ENCODE data around the gene SH3RF2.
"Not testable (repeated sequence)": the region's sequence is repeated elsewhere in the genome, so short reads cannot be mapped to it uniquely, and the experiment has no call there.

Gene SH3RF2

DNA sequence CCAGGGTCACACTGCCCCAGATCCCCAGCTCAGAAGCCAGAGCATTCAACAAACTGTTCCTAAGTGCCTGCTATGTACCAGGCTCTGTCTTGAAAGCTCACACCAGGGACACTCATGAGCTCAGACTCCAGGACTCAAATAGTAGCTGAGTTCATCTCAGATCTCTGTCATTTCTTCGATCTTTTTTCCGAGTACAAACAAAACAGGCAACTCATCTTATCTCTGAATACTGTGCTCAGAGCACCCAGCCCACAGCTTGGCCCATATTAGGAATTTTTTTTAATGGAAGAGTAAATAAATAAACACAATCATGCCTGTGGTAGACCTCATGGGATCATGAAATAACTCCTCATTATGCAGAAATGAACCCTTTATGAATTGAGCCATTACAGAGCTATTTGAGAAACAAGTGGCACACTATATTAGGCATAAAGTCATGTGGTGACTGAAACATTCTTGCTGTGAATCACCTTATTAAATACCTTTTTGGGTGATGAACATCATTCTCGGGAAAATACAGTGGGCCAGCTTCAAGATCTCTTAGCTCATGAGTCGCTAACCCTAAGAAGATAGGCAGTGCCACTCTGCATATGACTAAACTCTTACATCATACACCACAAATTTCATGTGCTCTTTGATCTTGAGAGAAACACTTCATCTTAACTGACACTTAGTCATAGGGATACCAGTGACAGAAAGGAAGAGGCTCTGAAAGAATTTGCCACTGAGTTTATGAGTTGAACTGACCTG is 9.9 kb downstream of the SH3RF2 start:
- H3K27ac ChIP-seq (ENCODE audit: low read depth, low read length): no peak overlapping the region
- no peaks in the 10 kb centered on the region for H3K36me3 ChIP-seq (ENCODE audit: control insufficient read depth in 5 of 5, insufficient read depth in 5 of 5, low read length in 5 of 5)
- no peak overlapping the region for H3K4me3 ChIP-seq (ENCODE audit: low read depth in 1 of 5, low read length in 5 of 5)
- no peak overlapping the region for H3K9ac ChIP-seq (ENCODE audit: low read length in 5 of 5)
- no peaks in the 10 kb centered on the region for H3K4me1 ChIP-seq (ENCODE audit: control insufficient read depth in 5 of 5, insufficient read depth in 5 of 5, low read length in 5 of 5)
- H3K27me3 ChIP-seq (ENCODE audit: control insufficient read depth in 5 of 5, insufficient read depth in 4 of 5, low read length in 5 of 5): no peaks in the 10 kb centered on the region
- H3K9me3 ChIP-seq (ENCODE audit: control insufficient read depth in 5 of 5, low read length in 5 of 5): no peaks in the 10 kb centered on the region

DNA sequence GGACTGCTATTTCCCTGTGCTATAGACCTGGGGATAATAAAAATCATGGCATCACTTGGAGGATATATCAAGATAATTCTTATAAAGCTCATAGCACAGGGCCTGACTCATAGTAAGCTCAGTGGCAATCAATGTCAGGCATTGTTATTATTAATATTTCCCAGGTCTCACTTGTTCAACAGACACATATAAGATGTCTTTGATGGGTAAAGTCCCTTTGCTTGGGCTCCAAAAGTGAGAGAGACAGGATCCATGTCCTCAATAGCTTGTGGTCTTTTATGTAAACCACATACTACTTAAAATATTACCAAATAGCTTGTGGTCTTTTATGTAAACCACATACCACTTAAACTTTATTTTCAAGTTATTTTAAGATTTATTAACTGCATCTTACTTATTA is 11.2 kb downstream of the SH3RF2 start:
- Histone ChIP-seq H3K4me1 (ENCODE audit: control insufficient read depth in 5 of 5, insufficient read depth in 5 of 5, low read length in 5 of 5) (no peaks in the 10 kb centered on the region), H3K4me3 (ENCODE audit: low read depth in 1 of 5, low read length in 5 of 5) (no peak overlapping the region), H3K9ac (ENCODE audit: low read length in 5 of 5) (no peak overlapping the region), H3K27me3 (ENCODE audit: control insufficient read depth in 5 of 5, insufficient read depth in 4 of 5, low read length in 5 of 5) (no peaks in the 10 kb centered on the region), H3K36me3 (ENCODE audit: control insufficient read depth in 5 of 5, insufficient read depth in 5 of 5, low read length in 5 of 5) (no peaks in the 10 kb centered on the region), H3K27ac (ENCODE audit: low read depth, low read length) (no peak overlapping the region), H3K9me3 (ENCODE audit: control insufficient read depth in 5 of 5, low read length in 5 of 5) (no peaks in the 10 kb centered on the region)

- H3K27me3 ChIP-seq (ENCODE audit: control insufficient read depth in 5 of 5, insufficient read depth in 4 of 5, low read length in 5 of 5): no peaks in the 10 kb centered on the region
- H3K9me3 ChIP-seq (ENCODE audit: control insufficient read depth in 5 of 5, low read length in 5 of 5): no peaks in the 10 kb centered on the region
- no peak overlapping the region for H3K27ac ChIP-seq (ENCODE audit: low read depth, low read length)
- H3K9ac ChIP-seq (ENCODE audit: low read length in 5 of 5): no peak overlapping the region
- no peaks in the 10 kb centered on the region for H3K36me3 ChIP-seq (ENCODE audit: control insufficient read depth in 5 of 5, insufficient read depth in 5 of 5, low read length in 5 of 5)
- H3K4me3 ChIP-seq (ENCODE audit: low read depth in 1 of 5, low read length in 5 of 5): no peak overlapping the region
- no peaks in the 10 kb centered on the region for H3K4me1 ChIP-seq (ENCODE audit: control insufficient read depth in 5 of 5, insufficient read depth in 5 of 5, low read length in 5 of 5)
These were observed 11.7 kb downstream of the SH3RF2 start for GRCh38 chr5:145948047-145948446.

DNA sequence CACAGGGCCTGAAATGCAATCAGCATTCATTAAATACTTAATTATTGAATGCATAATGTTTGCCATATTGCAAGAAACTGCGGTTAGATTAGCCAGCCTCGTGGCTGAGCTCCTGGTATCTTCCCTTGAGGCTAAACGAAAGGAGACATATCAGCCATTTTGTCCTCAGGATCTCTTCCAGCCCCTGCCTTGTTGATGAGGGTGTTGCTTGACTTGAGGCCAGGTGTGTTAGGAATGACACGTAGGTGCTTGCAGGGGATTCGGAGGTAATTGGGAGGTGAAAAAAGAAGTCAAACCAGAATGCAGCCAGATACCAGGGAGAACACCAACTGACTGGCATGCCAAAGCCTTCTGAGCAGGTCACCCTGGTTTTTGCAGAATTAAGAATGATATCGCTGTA is 12.5 kb downstream of the SH3RF2 start:
- Histone ChIP-seq H3K4me3 (ENCODE audit: low read depth in 1 of 5, low read length in 5 of 5) (no peak overlapping the region), H3K9me3 (ENCODE audit: control insufficient read depth in 5 of 5, low read length in 5 of 5) (no peaks in the 10 kb centered on the region), H3K27ac (ENCODE audit: low read depth, low read length) (no peak overlapping the region), H3K4me1 (ENCODE audit: control insufficient read depth in 5 of 5, insufficient read depth in 5 of 5, low read length in 5 of 5) (no peaks in the 10 kb centered on the region), H3K36me3 (ENCODE audit: control insufficient read depth in 5 of 5, insufficient read depth in 5 of 5, low read length in 5 of 5) (no peaks in the 10 kb centered on the region), H3K27me3 (ENCODE audit: control insufficient read depth in 5 of 5, insufficient read depth in 4 of 5, low read length in 5 of 5) (no peaks in the 10 kb centered on the region), H3K9ac (ENCODE audit: low read length in 5 of 5) (no peak overlapping the region)

GRCh38 chr5:145949474-145949873 is 13.1 kb downstream of the SH3RF2 start:
- H3K36me3 ChIP-seq (ENCODE audit: control insufficient read depth in 5 of 5, insufficient read depth in 5 of 5, low read length in 5 of 5): no peaks in the 10 kb centered on the region
- H3K4me3 ChIP-seq (ENCODE audit: low read depth in 1 of 5, low read length in 5 of 5): no peak overlapping the region
- no peaks in the 10 kb centered on the region for H3K27me3 ChIP-seq (ENCODE audit: control insufficient read depth in 5 of 5, insufficient read depth in 4 of 5, low read length in 5 of 5)
- H3K27ac ChIP-seq (ENCODE audit: low read depth, low read length): no peak overlapping the region
- H3K9ac ChIP-seq (ENCODE audit: low read length in 5 of 5): no peak overlapping the region
- no peaks in the 10 kb centered on the region for H3K9me3 ChIP-seq (ENCODE audit: control insufficient read depth in 5 of 5, low read length in 5 of 5)
- no peaks in the 10 kb centered on the region for H3K4me1 ChIP-seq (ENCODE audit: control insufficient read depth in 5 of 5, insufficient read depth in 5 of 5, low read length in 5 of 5)

GRCh38 chr5:145951071-145951470 is 14.7 kb downstream of the SH3RF2 start:
- H3K27ac ChIP-seq (ENCODE audit: low read depth, low read length): no peak overlapping the region
- H3K36me3 ChIP-seq (ENCODE audit: control insufficient read depth in 5 of 5, insufficient read depth in 5 of 5, low read length in 5 of 5): no peaks in the 10 kb centered on the region
- no peaks in the 10 kb centered on the region for H3K9me3 ChIP-seq (ENCODE audit: control insufficient read depth in 5 of 5, low read length in 5 of 5)
- no peak overlapping the region for H3K9ac ChIP-seq (ENCODE audit: low read length in 5 of 5)
- no peak overlapping the region for H3K4me3 ChIP-seq (ENCODE audit: low read depth in 1 of 5, low read length in 5 of 5)
- H3K27me3 ChIP-seq (ENCODE audit: control insufficient read depth in 5 of 5, insufficient read depth in 4 of 5, low read length in 5 of 5): no peaks in the 10 kb centered on the region
- no peaks in the 10 kb centered on the region for H3K4me1 ChIP-seq (ENCODE audit: control insufficient read depth in 5 of 5, insufficient read depth in 5 of 5, low read length in 5 of 5)

GRCh38 chr5:145953202-145953601 is 16.8 kb downstream of the SH3RF2 start:
- Histone ChIP-seq H3K9ac (ENCODE audit: low read length in 5 of 5) (no peak overlapping the region), H3K4me1 (ENCODE audit: control insufficient read depth in 5 of 5, insufficient read depth in 5 of 5, low read length in 5 of 5) (no peaks in the 10 kb centered on the region), H3K27me3 (ENCODE audit: control insufficient read depth in 5 of 5, insufficient read depth in 4 of 5, low read length in 5 of 5) (no peaks in the 10 kb centered on the region), H3K4me3 (ENCODE audit: low read depth in 1 of 5, low read length in 5 of 5) (no peak overlapping the region), H3K27ac (ENCODE audit: low read depth, low read length) (no peak overlapping the region), H3K36me3 (ENCODE audit: control insufficient read depth in 5 of 5, insufficient read depth in 5 of 5, low read length in 5 of 5) (no peaks in the 10 kb centered on the region), H3K9me3 (ENCODE audit: control insufficient read depth in 5 of 5, low read length in 5 of 5) (no peaks in the 10 kb centered on the region)

GRCh38 chr5:145954140-145954539 is 17.8 kb downstream of the SH3RF2 start:
- H3K27me3 ChIP-seq (ENCODE audit: control insufficient read depth in 5 of 5, insufficient read depth in 4 of 5, low read length in 5 of 5); H3K9me3 ChIP-seq (ENCODE audit: control insufficient read depth in 5 of 5, low read length in 5 of 5); H3K27ac ChIP-seq (ENCODE audit: low read depth, low read length); H3K4me3 ChIP-seq (ENCODE audit: low read depth in 1 of 5, low read length in 5 of 5); H3K9ac ChIP-seq (ENCODE audit: low read length in 5 of 5); H3K36me3 ChIP-seq (ENCODE audit: control insufficient read depth in 5 of 5, insufficient read depth in 5 of 5, low read length in 5 of 5); H3K4me1 ChIP-seq (ENCODE audit: control insufficient read depth in 5 of 5, insufficient read depth in 5 of 5, low read length in 5 of 5): not testable (repeated sequence)

DNA sequence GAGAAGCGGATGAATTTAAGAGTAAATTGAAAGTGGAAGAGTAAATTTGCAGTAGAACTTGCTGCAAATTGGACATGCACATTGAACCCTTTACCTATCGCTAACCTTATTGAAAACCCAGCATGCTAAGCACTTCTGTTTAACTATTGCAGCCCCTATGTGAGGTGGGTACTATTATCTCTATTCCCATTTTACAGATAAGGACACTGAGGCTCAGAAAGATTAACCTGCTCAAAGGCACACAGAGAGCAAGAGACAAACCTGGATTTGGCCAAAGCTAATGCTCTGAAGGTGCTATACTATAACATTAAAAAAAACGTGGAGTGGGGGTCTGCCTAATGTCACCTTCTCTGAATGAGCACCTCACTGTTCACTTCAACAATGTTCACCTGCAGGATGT is 21.0 kb downstream of the SH3RF2 start:
- H3K27ac ChIP-seq (ENCODE audit: low read depth, low read length): no peak overlapping the region
- H3K9me3 ChIP-seq (ENCODE audit: control insufficient read depth in 5 of 5, low read length in 5 of 5): no peaks in the 10 kb centered on the region
- no peak overlapping the region for H3K4me3 ChIP-seq (ENCODE audit: low read depth in 1 of 5, low read length in 5 of 5)
- H3K27me3 ChIP-seq (ENCODE audit: control insufficient read depth in 5 of 5, insufficient read depth in 4 of 5, low read length in 5 of 5): no peaks in the 10 kb centered on the region
- H3K9ac ChIP-seq (ENCODE audit: low read length in 5 of 5): no peak overlapping the region
- H3K36me3 ChIP-seq (ENCODE audit: control insufficient read depth in 5 of 5, insufficient read depth in 5 of 5, low read length in 5 of 5): no peaks in the 10 kb centered on the region
- H3K4me1 ChIP-seq (ENCODE audit: control insufficient read depth in 5 of 5, insufficient read depth in 5 of 5, low read length in 5 of 5): no peaks in the 10 kb centered on the region

DNA sequence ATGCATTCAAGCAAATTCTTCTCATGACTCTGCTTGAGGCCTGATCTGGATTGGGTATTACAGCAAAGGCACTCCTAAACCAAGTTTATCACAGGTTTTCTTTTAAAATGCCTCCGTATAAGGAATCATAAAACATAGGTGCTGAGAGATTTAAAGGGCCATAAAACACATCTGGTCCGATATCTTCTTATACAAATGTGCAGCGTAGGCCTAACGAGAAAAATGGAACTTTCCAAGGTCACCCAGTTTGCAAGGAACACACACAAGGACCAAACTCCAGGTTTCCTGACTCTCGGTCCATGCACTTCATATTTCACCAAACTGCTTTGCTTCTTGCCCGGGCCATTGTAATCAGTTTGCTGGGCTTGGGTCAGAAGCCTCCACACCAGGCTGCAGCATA is 22.1 kb downstream of the SH3RF2 start:
- Histone ChIP-seq H3K9me3 (ENCODE audit: control insufficient read depth in 5 of 5, low read length in 5 of 5) (no peaks in the 10 kb centered on the region), H3K27ac (ENCODE audit: low read depth, low read length) (no peak overlapping the region), H3K27me3 (ENCODE audit: control insufficient read depth in 5 of 5, insufficient read depth in 4 of 5, low read length in 5 of 5) (no peaks in the 10 kb centered on the region), H3K36me3 (ENCODE audit: control insufficient read depth in 5 of 5, insufficient read depth in 5 of 5, low read length in 5 of 5) (no peaks in the 10 kb centered on the region), H3K4me3 (ENCODE audit: low read depth in 1 of 5, low read length in 5 of 5) (no peak overlapping the region), H3K4me1 (ENCODE audit: control insufficient read depth in 5 of 5, insufficient read depth in 5 of 5, low read length in 5 of 5) (no peaks in the 10 kb centered on the region), H3K9ac (ENCODE audit: low read length in 5 of 5) (no peak overlapping the region)

- no peaks in the 10 kb centered on the region for H3K9me3 ChIP-seq (ENCODE audit: control insufficient read depth in 5 of 5, low read length in 5 of 5)
- no peak overlapping the region for H3K27ac ChIP-seq (ENCODE audit: low read depth, low read length)
- no peak overlapping the region for H3K4me3 ChIP-seq (ENCODE audit: low read depth in 1 of 5, low read length in 5 of 5)
- H3K36me3 ChIP-seq (ENCODE audit: control insufficient read depth in 5 of 5, insufficient read depth in 5 of 5, low read length in 5 of 5): no peaks in the 10 kb centered on the region
- H3K27me3 ChIP-seq (ENCODE audit: control insufficient read depth in 5 of 5, insufficient read depth in 4 of 5, low read length in 5 of 5): no peaks in the 10 kb centered on the region
- H3K4me1 ChIP-seq (ENCODE audit: control insufficient read depth in 5 of 5, insufficient read depth in 5 of 5, low read length in 5 of 5): peaks cover 0 to 1% (median 0%) of the 10 kb centered on the region in 5 donors
- no peak overlapping the region for H3K9ac ChIP-seq (ENCODE audit: low read length in 5 of 5)
These were observed 23.8 kb downstream of the SH3RF2 start for GRCh38 chr5:145960166-145960565.

All from subcutaneous abdominal adipose tissue (tissue), 5 donors.